HL-60 (cell line): Measurements from ENCODE around the gene TPK1.

ENCODE experiments used
- DNase-seq, 2 experiments: peaks; one replicate each; pipeline ENCODE4 v3.0.0-alpha.2; 2010 to 2020; ENCODE audit warnings: low read depth in 1 of 2, low spot score in 1 of 2
- H3K27ac ChIP-seq: fragments of 250-450 bp; sonication (Bioruptor Pico); replicated peaks from 2 replicates; pipeline ENCODE4 v1.5.1; 2020; ENCODE audit warnings: mild to moderate bottlenecking, moderate library complexity
- H3K27me3 ChIP-seq: fragments of 250-450 bp; sonication (Bioruptor Pico); 2 replicates; pipeline ENCODE4 v1.5.1; 2021; ENCODE audit warnings: mild to moderate bottlenecking, moderate library complexity; ENCODE audit not compliant: insufficient read depth, poor library complexity, severe bottlenecking
- H3K4me3 ChIP-seq: replicated peaks from 2 replicates; pipeline ENCODE4 v1.5.1; 2011; ENCODE audit warnings: mild to moderate bottlenecking, control low read depth, low read length; ENCODE audit not compliant: insufficient read depth
- CTCF ChIP-seq: IDR thresholded peaks from one replicate; pipeline ENCODE4 v1.5.1; 2011; ENCODE audit warnings: low read length, control low read depth, inconsistent platforms; ENCODE audit not compliant: insufficient read depth
- GABPA ChIP-seq: IDR thresholded peaks from 2 replicates; pipeline ENCODE4 v1.6.1; 2012; ENCODE audit warnings: low read depth
- POLR2AphosphoS5 ChIP-seq: IDR thresholded peaks from 2 replicates; pipeline ENCODE4 v1.6.1; 2012; ENCODE audit warnings: low read depth
- REST ChIP-seq: IDR thresholded peaks from 2 replicates; pipeline ENCODE4 v1.6.1; 2012; ENCODE audit warnings: low read depth; ENCODE audit not compliant: insufficient replicate concordance
- SPI1 ChIP-seq: IDR thresholded peaks from 2 replicates; pipeline ENCODE4 v1.6.1; 2012; ENCODE audit warnings: low read depth, mild to moderate bottlenecking, borderline replicate concordance

The TPK1 gene

GRCh38 chr7:144513334-144513733 is 322.5 kb downstream of the TPK1 start:
- Histone ChIP-seq H3K27me3 (no peaks in the 10 kb centered on the region), H3K27ac (no peak overlapping the region), H3K4me3 (no peak overlapping the region)
- no peak for TF ChIP-seq GABPA
- no peak for TF ChIP-seq SPI1
- peak in 1 of 2 experiments; percentile 7 for DNase-seq

GRCh38 chr7:144510621-144511020 is 325.2 kb downstream of the TPK1 start:
- DNase-seq, result no peak

GRCh38 chr7:144508702-144509101 is 327.2 kb downstream of the TPK1 start:
- no peaks in the 10 kb centered on the region for H3K27me3 ChIP-seq
- no peak overlapping the region for H3K27ac ChIP-seq
- DNase-seq, result no peak
- H3K4me3 ChIP-seq, result no peak overlapping the region
- no peak for TF ChIP-seq GABPA
- TF ChIP-seq CTCF, result no peak
- TF ChIP-seq SPI1, result no peak
- TF ChIP-seq POLR2AphosphoS5, result no peak
- no peak for TF ChIP-seq REST

More at GRCh38 chr7:144510621-144511020, 325.2 kb downstream of the TPK1 start:
- no peak overlapping the region for H3K27ac ChIP-seq
- H3K27me3 ChIP-seq, result no peaks in the 10 kb centered on the region
- H3K4me3 ChIP-seq, result no peak overlapping the region
- TF ChIP-seq SPI1 (no peak), GABPA (no peak), CTCF (no peak), REST (no peak), POLR2AphosphoS5 (no peak)

GRCh38 chr7:144503215-144503614 is 332.6 kb downstream of the TPK1 start:
- TF ChIP-seq CTCF (no peak), GABPA (no peak)
- DNase-seq, result no peak
- Histone ChIP-seq H3K4me3 (no peak overlapping the region), H3K27me3 (no peaks in the 10 kb centered on the region), H3K27ac (no peak overlapping the region)
